ENCODE data around the gene GEMIN4. TPM values are rescaled to one million over a fixed set of nuclear protein-coding genes. Genes with fewer than 3 reads are reported as not detected.

The GEMIN4 gene
- total and polyA plus RNA-seq, 10 of the 15 experiments (the other 5 are each of a cell fraction or from before 2014, with no cell fraction given): 2.4 to 55.6 (median 34.5) TPM

GRCh38 chr17:740240-741017, 11.6 kb downstream of the GEMIN4 start (continued):
- TF ChIP-seq NFYA (IDR thresholded peaks at IDR 0.05; ENCODE audit: borderline replicate concordance, low read depth, low read length) (no peak), HDGF (IDR thresholded peaks at IDR 0.05) (peak; percentile 67), ZNF274 (IDR thresholded peaks at IDR 0.05; ENCODE audit: insufficient read depth, insufficient read length) (no peak), NR2C1 (IDR thresholded peaks at IDR 0.05) (no peak), ZNF24 (IDR thresholded peaks at IDR 0.05) (no peak), ZSCAN29 (IDR thresholded peaks at IDR 0.05) (no peak), PML (IDR thresholded peaks at IDR 0.05; ENCODE audit: low read length) (no peak), BRCA1 (IDR thresholded peaks at IDR 0.05; ENCODE audit: low read depth, low read length) (no peak), CUX1 (IDR thresholded peaks at IDR 0.05; ENCODE audit: insufficient replicate concordance, low read depth, low read length) (no peak), NFXL1 (IDR thresholded peaks at IDR 0.05; ENCODE audit: borderline replicate concordance) (no peak), YY1 (IDR thresholded peaks at IDR 0.05; ENCODE audit: low read depth, low read length) (no peak), FOS (IDR thresholded peaks at IDR 0.05; ENCODE audit: borderline replicate concordance, extremely low read depth, insufficient read length) (no peak), GABPA (IDR thresholded peaks at IDR 0.05; ENCODE audit: low read depth) (no peak; the same call in 1 of the 2 replicates), MEF2B (IDR thresholded peaks at IDR 0.05; ENCODE audit: partially characterized antibody, poor library complexity, severe bottlenecking) (peak; percentile 67), MYC (IDR thresholded peaks at IDR 0.05; ENCODE audit: insufficient read depth, insufficient read length, insufficient replicate concordance, low read length, severe bottlenecking) (no peak)
- TF ChIP-seq, protein P1, sequence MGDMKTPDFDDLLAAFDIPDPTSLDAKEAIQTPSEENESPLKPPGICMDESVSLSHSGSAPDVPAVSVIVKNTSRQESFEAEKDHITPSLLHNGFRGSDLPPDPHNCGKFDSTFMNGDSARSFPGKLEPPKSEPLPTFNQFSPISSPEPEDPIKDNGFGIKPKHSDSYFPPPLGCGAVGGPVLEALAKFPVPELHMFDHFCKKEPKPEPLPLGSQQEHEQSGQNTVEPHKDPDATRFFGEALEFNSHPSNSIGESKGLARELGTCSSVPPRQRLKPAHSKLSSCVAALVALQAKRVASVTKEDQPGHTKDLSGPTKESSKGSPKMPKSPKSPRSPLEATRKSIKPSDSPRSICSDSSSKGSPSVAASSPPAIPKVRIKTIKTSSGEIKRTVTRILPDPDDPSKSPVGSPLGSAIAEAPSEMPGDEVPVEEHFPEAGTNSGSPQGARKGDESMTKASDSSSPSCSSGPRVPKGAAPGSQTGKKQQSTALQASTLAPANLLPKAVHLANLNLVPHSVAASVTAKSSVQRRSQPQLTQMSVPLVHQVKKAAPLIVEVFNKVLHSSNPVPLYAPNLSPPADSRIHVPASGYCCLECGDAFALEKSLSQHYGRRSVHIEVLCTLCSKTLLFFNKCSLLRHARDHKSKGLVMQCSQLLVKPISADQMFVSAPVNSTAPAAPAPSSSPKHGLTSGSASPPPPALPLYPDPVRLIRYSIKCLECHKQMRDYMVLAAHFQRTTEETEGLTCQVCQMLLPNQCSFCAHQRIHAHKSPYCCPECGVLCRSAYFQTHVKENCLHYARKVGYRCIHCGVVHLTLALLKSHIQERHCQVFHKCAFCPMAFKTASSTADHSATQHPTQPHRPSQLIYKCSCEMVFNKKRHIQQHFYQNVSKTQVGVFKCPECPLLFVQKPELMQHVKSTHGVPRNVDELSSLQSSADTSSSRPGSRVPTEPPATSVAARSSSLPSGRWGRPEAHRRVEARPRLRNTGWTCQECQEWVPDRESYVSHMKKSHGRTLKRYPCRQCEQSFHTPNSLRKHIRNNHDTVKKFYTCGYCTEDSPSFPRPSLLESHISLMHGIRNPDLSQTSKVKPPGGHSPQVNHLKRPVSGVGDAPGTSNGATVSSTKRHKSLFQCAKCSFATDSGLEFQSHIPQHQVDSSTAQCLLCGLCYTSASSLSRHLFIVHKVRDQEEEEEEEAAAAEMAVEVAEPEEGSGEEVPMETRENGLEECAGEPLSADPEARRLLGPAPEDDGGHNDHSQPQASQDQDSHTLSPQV (IDR thresholded peaks at IDR 0.05): no peak
- TF ChIP-seq, protein P2, sequence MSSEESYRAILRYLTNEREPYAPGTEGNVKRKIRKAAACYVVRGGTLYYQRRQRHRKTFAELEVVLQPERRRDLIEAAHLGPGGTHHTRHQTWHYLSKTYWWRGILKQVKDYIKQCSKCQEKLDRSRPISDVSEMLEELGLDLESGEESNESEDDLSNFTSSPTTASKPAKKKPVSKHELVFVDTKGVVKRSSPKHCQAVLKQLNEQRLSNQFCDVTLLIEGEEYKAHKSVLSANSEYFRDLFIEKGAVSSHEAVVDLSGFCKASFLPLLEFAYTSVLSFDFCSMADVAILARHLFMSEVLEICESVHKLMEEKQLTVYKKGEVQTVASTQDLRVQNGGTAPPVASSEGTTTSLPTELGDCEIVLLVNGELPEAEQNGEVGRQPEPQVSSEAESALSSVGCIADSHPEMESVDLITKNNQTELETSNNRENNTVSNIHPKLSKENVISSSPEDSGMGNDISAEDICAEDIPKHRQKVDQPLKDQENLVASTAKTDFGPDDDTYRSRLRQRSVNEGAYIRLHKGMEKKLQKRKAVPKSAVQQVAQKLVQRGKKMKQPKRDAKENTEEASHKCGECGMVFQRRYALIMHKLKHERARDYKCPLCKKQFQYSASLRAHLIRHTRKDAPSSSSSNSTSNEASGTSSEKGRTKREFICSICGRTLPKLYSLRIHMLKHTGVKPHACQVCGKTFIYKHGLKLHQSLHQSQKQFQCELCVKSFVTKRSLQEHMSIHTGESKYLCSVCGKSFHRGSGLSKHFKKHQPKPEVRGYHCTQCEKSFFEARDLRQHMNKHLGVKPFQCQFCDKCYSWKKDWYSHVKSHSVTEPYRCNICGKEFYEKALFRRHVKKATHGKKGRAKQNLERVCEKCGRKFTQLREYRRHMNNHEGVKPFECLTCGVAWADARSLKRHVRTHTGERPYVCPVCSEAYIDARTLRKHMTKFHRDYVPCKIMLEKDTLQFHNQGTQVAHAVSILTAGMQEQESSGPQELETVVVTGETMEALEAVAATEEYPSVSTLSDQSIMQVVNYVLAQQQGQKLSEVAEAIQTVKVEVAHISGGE (CRISPR knock-in tag; IDR thresholded peaks at IDR 0.05): no peak
